Smooth muscle cell (in vitro differentiated cells): ENCODE data around the gene AKR1C1. TPM values are rescaled to one million over a fixed set of nuclear protein-coding genes. Genes with fewer than 3 reads are reported as not detected.
"Not testable (repeated sequence)": the region's sequence is repeated elsewhere in the genome, so short reads cannot be mapped to it uniquely, and the experiment has no call there.

Experiments used
- DNase-seq: peaks from one replicate; lab custom pipeline; 2025; ENCODE audit not compliant: unreplicated experiment; lab: John Stamatoyannopoulos, UW
- H2AFZ ChIP-seq: fragments of 200-600 bp; sonication (generic); 2 replicates; pipeline ENCODE4 v1.6.0; 2016; ENCODE audit warnings: antibody characterized with exemption, low read depth, mild to moderate bottlenecking
- H3F3A ChIP-seq: fragments of 200-600 bp; sonication (generic); 2 replicates; pipeline ENCODE4 v1.6.0; 2017; ENCODE audit warnings: antibody characterized with exemption, low read depth
- H3K27ac ChIP-seq: fragments of 200-600 bp; sonication (generic); 2 replicates; pipeline ENCODE4 v1.5.1; 2016; ENCODE audit warnings: low read depth, mild to moderate bottlenecking
- H3K27me3 ChIP-seq: fragments of 200-600 bp; sonication (generic); 2 replicates; pipeline ENCODE4 v1.6.1; 2016; ENCODE audit warnings: low read depth, mild to moderate bottlenecking
- H3K36me3 ChIP-seq: fragments of 200-600 bp; sonication (generic); 2 replicates; pipeline ENCODE4 v1.5.1; 2016; ENCODE audit warnings: low read depth
- H3K4me1 ChIP-seq: fragments of 200-600 bp; sonication (generic); 2 replicates; pipeline ENCODE4 v1.5.1; 2016; ENCODE audit warnings: low read depth
- H3K4me2 ChIP-seq: fragments of 200-600 bp; sonication (generic); 2 replicates; pipeline ENCODE4 v1.6.0; 2016; ENCODE audit warnings: mild to moderate bottlenecking
- H3K4me3 ChIP-seq: fragments of 200-600 bp; sonication (generic); 2 replicates; pipeline ENCODE4 v1.5.1; 2016; ENCODE audit warnings: mild to moderate bottlenecking
- H3K79me2 ChIP-seq: fragments of 200-600 bp; sonication (generic); 2 replicates; pipeline ENCODE4 v1.6.0; 2016; ENCODE audit warnings: low read depth, mild to moderate bottlenecking
- H3K9ac ChIP-seq: fragments of 200-600 bp; sonication (generic); 2 replicates; pipeline ENCODE4 v1.6.0; 2016; ENCODE audit warnings: low read depth
- H3K9me3 ChIP-seq: fragments of 200-600 bp; sonication (generic); replicated peaks from 2 replicates; pipeline ENCODE4 v1.5.1; 2016; ENCODE audit warnings: low read depth
- H4K20me1 ChIP-seq: fragments of 200-600 bp; sonication (generic); 2 replicates; pipeline ENCODE4 v1.6.0; 2016; ENCODE audit warnings: low read depth
- CTCF ChIP-seq: fragments of 200-600 bp; sonication (generic); IDR thresholded peaks from 2 replicates; pipeline ENCODE4 v1.5.1; 2017; ENCODE audit warnings: borderline replicate concordance, mild to moderate bottlenecking, antibody characterized with exemption; ENCODE audit not compliant: insufficient read depth, poor library complexity, severe bottlenecking
- WGBS: methylation state at CpG from one replicate; pipeline ENCODE4 v1.1.7; 2016; ENCODE audit warnings: low lambda C conversion rate; 5-methylcytosine and 5-hydroxymethylcytosine counted together
- polyA plus RNA-seq: library from polyadenylated mRNA; unstranded; fragments of >200 nt; fragmentation: Nextera tagmentation; extraction: Ambion mirVana; gene quantifications from 2 replicates; pipeline ENCODE4 v1.2.1, GENCODE V29; 2016
- total RNA-seq: library from RNA; depleted of rRNA; stranded (reverse); fragments of >200 nt; gene quantifications from 2 replicates; pipeline ENCODE4 v1.2.3, GENCODE V29; 2014

Gene AKR1C1
- total and polyA plus RNA-seq, 2 experiments from 2014 or later = 16.3 to 20.5 TPM

GRCh38 chr10:4972369-4973142, 9.3 kb downstream of the AKR1C1 start:
- WGBS = 99% methylated on average over 10 of the region's 18 CpGs
- not testable (repeated sequence) for H3K79me2 ChIP-seq, H3K27me3 ChIP-seq, H3K9ac ChIP-seq, H3K27ac ChIP-seq, H4K20me1 ChIP-seq, H3F3A ChIP-seq, H3K36me3 ChIP-seq, H3K4me1 ChIP-seq, DNase-seq, H3K9me3 ChIP-seq, H2AFZ ChIP-seq, H3K4me3 ChIP-seq, H3K4me2 ChIP-seq

DNA sequence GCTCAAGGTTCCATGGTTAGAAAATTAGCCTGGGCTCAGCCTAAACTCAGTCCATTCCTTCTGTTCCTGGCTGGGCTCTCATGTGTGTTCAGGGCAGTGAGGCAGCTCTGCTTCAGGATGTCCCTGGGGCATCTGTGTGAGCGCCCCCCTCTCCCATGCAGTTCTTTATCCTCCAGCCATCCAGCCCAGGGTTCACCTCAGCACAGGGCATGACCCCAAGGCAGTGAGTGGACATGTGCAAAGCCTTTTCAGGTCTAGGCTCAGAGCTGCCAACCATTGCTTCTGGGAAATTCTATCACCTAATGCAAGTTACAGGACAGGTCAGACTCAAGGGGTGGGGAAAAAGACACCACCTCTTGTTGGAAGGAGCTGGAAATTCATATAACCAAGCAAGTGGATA, 10.1 kb downstream of the AKR1C1 start:
- H2AFZ ChIP-seq, H3K4me1 ChIP-seq, H3K4me3 ChIP-seq, DNase-seq, H3K9me3 ChIP-seq, H3K27me3 ChIP-seq, H3F3A ChIP-seq, H3K4me2 ChIP-seq, H3K27ac ChIP-seq, H3K9ac ChIP-seq, H3K79me2 ChIP-seq, H3K36me3 ChIP-seq, H4K20me1 ChIP-seq: not testable (repeated sequence)
- WGBS = 100% methylated on average over 1 of the region's 1 CpG

GRCh38 chr10:4974400-4974799, 11.2 kb downstream of the AKR1C1 start:
- H3K4me2 ChIP-seq, H3K4me3 ChIP-seq, H3K9ac ChIP-seq, H3F3A ChIP-seq, H4K20me1 ChIP-seq, H3K4me1 ChIP-seq, H3K36me3 ChIP-seq, H3K27me3 ChIP-seq, H2AFZ ChIP-seq, H3K9me3 ChIP-seq, DNase-seq, H3K79me2 ChIP-seq, H3K27ac ChIP-seq: not testable (repeated sequence)

- no peaks in the 10 kb centered on the region for H3K9me3 ChIP-seq
- H3K36me3 ChIP-seq = no peaks in the 10 kb centered on the region
- H2AFZ ChIP-seq = no peak overlapping the region
- DNase-seq = no peak
- no peak for TF ChIP-seq CTCF
- no peak overlapping the region for H3K9ac ChIP-seq
- no peaks in the 10 kb centered on the region for H3K4me1 ChIP-seq
- H3K4me2 ChIP-seq = no peak overlapping the region
- H3K27me3 ChIP-seq = no peaks in the 10 kb centered on the region
- H3F3A ChIP-seq = no peaks in the 10 kb centered on the region
- H3K4me3 ChIP-seq = no peak overlapping the region
- H4K20me1 ChIP-seq = no peaks in the 10 kb centered on the region
- no peak overlapping the region for H3K27ac ChIP-seq
- H3K79me2 ChIP-seq = no peaks in the 10 kb centered on the region
Observed at GRCh38 chr10:4977025-4977424, 13.8 kb downstream of the AKR1C1 start.

GRCh38 chr10:4978870-4979269, 15.7 kb downstream of the AKR1C1 start:
- Histone ChIP-seq H3K36me3 (no peaks in the 10 kb centered on the region), H3K9me3 (no peaks in the 10 kb centered on the region), H3F3A (no peaks in the 10 kb centered on the region), H3K4me2 (no peak overlapping the region), H3K79me2 (no peaks in the 10 kb centered on the region), H3K27me3 (no peaks in the 10 kb centered on the region), H3K4me3 (no peak overlapping the region), H3K4me1 (no peaks in the 10 kb centered on the region), H2AFZ (no peak overlapping the region), H4K20me1 (no peaks in the 10 kb centered on the region), H3K27ac (no peak overlapping the region), H3K9ac (no peak overlapping the region)
- no peak for TF ChIP-seq CTCF
- DNase-seq = no peak
- 98% methylated on average over 4 of the region's 4 CpGs for WGBS
